Vagina (tissue), 2 donors: Measurements from ENCODE around the gene TMEM130. TPM values are rescaled to one million over a fixed set of nuclear protein-coding genes. Genes with fewer than 3 reads are reported as not detected.

ENCODE experiments used
- DNase-seq, 2 donors: peaks; one replicate each; pipeline ENCODE4 v3.0.0-alpha.2; 2017; ENCODE audit errors: extremely low spot score in 2 of 2
- H3K27ac ChIP-seq: fragments of 200-600 bp; sonication (generic); one replicate; pipeline ENCODE4 v1.5.1; 2019
- H3K27me3 ChIP-seq: fragments of 200-600 bp; sonication (generic); one replicate; pipeline ENCODE4 v1.5.1; 2019
- H3K36me3 ChIP-seq, 2 donors: fragments of 200-600 bp; sonication (generic); one replicate each; pipeline ENCODE4 v1.5.1; 2017 to 2019
- H3K4me1 ChIP-seq: fragments of 200-600 bp; sonication (generic); one replicate; pipeline ENCODE4 v1.5.1; 2019
- H3K4me3 ChIP-seq, 2 donors: fragments of 200-600 bp; sonication (generic); 1 replicate in 1 of 2; 2 replicates in 1 of 2; pipeline ENCODE4 v1.5.1; 2016 to 2019
- H3K9me3 ChIP-seq: fragments of 200-600 bp; sonication (generic); one replicate; pipeline ENCODE4 v1.5.1; 2019
- CTCF ChIP-seq, 3 experiments: fragments of 450-650 bp in 2 of 3; fragments of 200-600 bp in 1 of 3; sonication (generic) in 1 of 3; IDR thresholded peaks; one replicate each; pipeline ENCODE4 v1.5.1; 2017 to 2019; ENCODE audit warnings: antibody characterized with exemption in 3 of 3, mild to moderate bottlenecking in 2 of 3, moderate library complexity in 2 of 3
- POLR2A ChIP-seq, 2 donors: fragments of 450-650 bp; IDR thresholded peaks; one replicate each; pipeline ENCODE4 v1.6.1; 2017; ENCODE audit warnings: antibody characterized with exemption in 2 of 2, mild to moderate bottlenecking in 2 of 2, moderate library complexity in 2 of 2
- POLR2AphosphoS5 ChIP-seq, 2 donors: sonication (generic); formaldehyde crosslinking; IDR thresholded peaks; one replicate each; pipeline ENCODE4 v1.9.0; 2017; ENCODE audit warnings: antibody characterized with exemption in 2 of 2, mild to moderate bottlenecking in 2 of 2, low read depth in 1 of 2; ENCODE audit not compliant: insufficient read depth in 1 of 2
- intact Hi-C: fragments of 100-400 bp; cut with DNase I; formaldehyde crosslinking; loops from one replicate; pipeline ENCODE4 v1.15.1; 2023
- total RNA-seq: library from RNA; depleted of rRNA; stranded (reverse); fragments of >200 nt; gene quantifications from one replicate; pipeline ENCODE4 v1.2.3, GENCODE V29; 2016

The TMEM130 gene
- total RNA-seq, 1 donor from 2014 or later = 3.7 TPM

GRCh38 chr7:98810153-98810802 lies 59.5 kb downstream of the TMEM130 start:
- Histone ChIP-seq H3K27me3 (no peaks in the 10 kb centered on the region), H3K4me1 (no peaks in the 10 kb centered on the region), H3K4me3 (no peak overlapping the region), H3K9me3 (no peaks in the 10 kb centered on the region), H3K27ac (no peak overlapping the region), H3K36me3 (no peaks in the 10 kb centered on the region)
- intact Hi-C loops = no loop called here
- no peak for DNase-seq
- no peak for TF ChIP-seq POLR2AphosphoS5 (IDR thresholded peaks at IDR 0.05; ENCODE audit: insufficient read depth in 1 of 2, low read depth in 1 of 2)
- no peak for TF ChIP-seq POLR2A (IDR thresholded peaks at IDR 0.05)
- TF ChIP-seq CTCF (IDR thresholded peaks at IDR 0.05) = no peak

GRCh38 chr7:98808751-98809460 lies 60.9 kb downstream of the TMEM130 start:
- intact Hi-C loops = no loop called here
- Histone ChIP-seq H3K9me3 (no peaks in the 10 kb centered on the region), H3K27ac (no peak overlapping the region), H3K4me1 (no peaks in the 10 kb centered on the region), H3K4me3 (no peak overlapping the region), H3K27me3 (no peaks in the 10 kb centered on the region), H3K36me3 (no peaks in the 10 kb centered on the region)
- DNase-seq = no peak
- no peak for TF ChIP-seq POLR2AphosphoS5 (IDR thresholded peaks at IDR 0.05; ENCODE audit: insufficient read depth in 1 of 2, low read depth in 1 of 2)

- no peak overlapping the region for H3K27ac ChIP-seq
- TF ChIP-seq POLR2AphosphoS5 (IDR thresholded peaks at IDR 0.05; ENCODE audit: insufficient read depth in 1 of 2, low read depth in 1 of 2) (peak in 1 of 2 donors; percentile 10), CTCF (IDR thresholded peaks at IDR 0.05) (no peak)
- intact Hi-C loops = no loop called here
- H3K36me3 ChIP-seq = no peaks in the 10 kb centered on the region
- H3K4me1 ChIP-seq = no peaks in the 10 kb centered on the region
- no peaks in the 10 kb centered on the region for H3K27me3 ChIP-seq
- no peaks in the 10 kb centered on the region for H3K9me3 ChIP-seq
- H3K4me3 ChIP-seq = no peak overlapping the region
- DNase-seq = no peak
These were observed 62.5 kb downstream of the TMEM130 start for GRCh38 chr7:98807068-98808048.

- H3K4me3 ChIP-seq = no peak overlapping the region
- TF ChIP-seq CTCF (IDR thresholded peaks at IDR 0.05) = no peak
- no peak for TF ChIP-seq POLR2AphosphoS5 (IDR thresholded peaks at IDR 0.05; ENCODE audit: insufficient read depth in 1 of 2, low read depth in 1 of 2)
- no peak for TF ChIP-seq POLR2A (IDR thresholded peaks at IDR 0.05)
- no peaks in the 10 kb centered on the region for H3K27me3 ChIP-seq
- no peaks in the 10 kb centered on the region for H3K4me1 ChIP-seq
- H3K27ac ChIP-seq = no peak overlapping the region
- H3K9me3 ChIP-seq = no peaks in the 10 kb centered on the region
- H3K36me3 ChIP-seq = no peaks in the 10 kb centered on the region
- DNase-seq = no peak
- intact Hi-C loops = no loop called here
These were observed 63.6 kb downstream of the TMEM130 start for GRCh38 chr7:98805956-98806838.

- TF ChIP-seq POLR2AphosphoS5 (IDR thresholded peaks at IDR 0.05; ENCODE audit: insufficient read depth in 1 of 2, low read depth in 1 of 2) = no peak
- no peak for TF ChIP-seq POLR2A (IDR thresholded peaks at IDR 0.05)
- no peak for TF ChIP-seq CTCF (IDR thresholded peaks at IDR 0.05)
- intact Hi-C loops = no loop called here
- Histone ChIP-seq H3K27me3 (no peaks in the 10 kb centered on the region), H3K27ac (no peak overlapping the region), H3K4me3 (no peak overlapping the region), H3K9me3 (no peaks in the 10 kb centered on the region), H3K36me3 (no peaks in the 10 kb centered on the region), H3K4me1 (no peaks in the 10 kb centered on the region)
- DNase-seq = no peak
These were observed 67.1 kb downstream of the TMEM130 start for GRCh38 chr7:98802781-98803110.
